Activated gamma-delta T cell treated with Interleukin-2 at 50 U/mL for 16 hours (primary cell): ENCODE results near the gene ANKMY1.
"Not testable (repeated sequence)": the region's sequence is repeated elsewhere in the genome, so short reads cannot be mapped to it uniquely, and the experiment has no call there.

ENCODE experiments used
- DNase-seq: peaks from one replicate; pipeline ENCODE4 v3.0.0-alpha.2; 2020

Gene ANKMY1

GRCh38 chr2:240500561-240501423 is 57.0 kb downstream of the ANKMY1 start:
- no peak for DNase-seq

- no peak for DNase-seq
Observed at GRCh38 chr2:240499309-240500301, 58.2 kb downstream of the ANKMY1 start.

GRCh38 chr2:240498958-240499260 is 58.9 kb downstream of the ANKMY1 start:
- DNase-seq = no peak

GRCh38 chr2:240498171-240498957 is 59.4 kb downstream of the ANKMY1 start:
- no peak for DNase-seq

GRCh38 chr2:240497082-240497481 is 60.7 kb downstream of the ANKMY1 start:
- not testable (repeated sequence) for DNase-seq

- DNase-seq = not testable (repeated sequence)
Observed at GRCh38 chr2:240494942-240495341, 62.8 kb downstream of the ANKMY1 start.

GRCh38 chr2:240494194-240494793 is 63.5 kb downstream of the ANKMY1 start:
- no peak for DNase-seq

GRCh38 chr2:240491483-240491882 is 66.3 kb downstream of the ANKMY1 start:
- no peak for DNase-seq

GRCh38 chr2:240482141-240482540 is 75.6 kb downstream of the ANKMY1 start:
- DNase-seq = no peak

- no peak for DNase-seq
Observed at GRCh38 chr2:240481720-240482119, 76.1 kb downstream of the ANKMY1 start.

- no peak for DNase-seq
Observed at GRCh38 chr2:240480834-240481623, 76.8 kb downstream of the ANKMY1 start.

- DNase-seq = no peak
Observed at GRCh38 chr2:240479111-240479501, 78.7 kb downstream of the ANKMY1 start.

GRCh38 chr2:240478346-240479110 is 79.3 kb downstream of the ANKMY1 start:
- no peak for DNase-seq

- DNase-seq = no peak
Observed at GRCh38 chr2:240477916-240478315, 79.9 kb downstream of the ANKMY1 start.

- no peak for DNase-seq
Observed at GRCh38 chr2:240473211-240473610, 84.6 kb downstream of the ANKMY1 start.

- DNase-seq = peak; percentile 2
Observed at GRCh38 chr2:240472078-240472790, 85.6 kb downstream of the ANKMY1 start.

- no peak for DNase-seq
Observed at GRCh38 chr2:240469740-240470139, 88.0 kb downstream of the ANKMY1 start.

GRCh38 chr2:240469239-240469636 is 88.5 kb downstream of the ANKMY1 start:
- DNase-seq = no peak

GRCh38 chr2:240468303-240469238 is 89.2 kb downstream of the ANKMY1 start:
- DNase-seq = no peak
